ENCODE measurements around the gene NSMF. TPM values are rescaled to one million over a fixed set of nuclear protein-coding genes. Genes with fewer than 3 reads are reported as not detected.

The NSMF gene
- total RNA-seq, 1 donor = 29.6 TPM

DNA sequence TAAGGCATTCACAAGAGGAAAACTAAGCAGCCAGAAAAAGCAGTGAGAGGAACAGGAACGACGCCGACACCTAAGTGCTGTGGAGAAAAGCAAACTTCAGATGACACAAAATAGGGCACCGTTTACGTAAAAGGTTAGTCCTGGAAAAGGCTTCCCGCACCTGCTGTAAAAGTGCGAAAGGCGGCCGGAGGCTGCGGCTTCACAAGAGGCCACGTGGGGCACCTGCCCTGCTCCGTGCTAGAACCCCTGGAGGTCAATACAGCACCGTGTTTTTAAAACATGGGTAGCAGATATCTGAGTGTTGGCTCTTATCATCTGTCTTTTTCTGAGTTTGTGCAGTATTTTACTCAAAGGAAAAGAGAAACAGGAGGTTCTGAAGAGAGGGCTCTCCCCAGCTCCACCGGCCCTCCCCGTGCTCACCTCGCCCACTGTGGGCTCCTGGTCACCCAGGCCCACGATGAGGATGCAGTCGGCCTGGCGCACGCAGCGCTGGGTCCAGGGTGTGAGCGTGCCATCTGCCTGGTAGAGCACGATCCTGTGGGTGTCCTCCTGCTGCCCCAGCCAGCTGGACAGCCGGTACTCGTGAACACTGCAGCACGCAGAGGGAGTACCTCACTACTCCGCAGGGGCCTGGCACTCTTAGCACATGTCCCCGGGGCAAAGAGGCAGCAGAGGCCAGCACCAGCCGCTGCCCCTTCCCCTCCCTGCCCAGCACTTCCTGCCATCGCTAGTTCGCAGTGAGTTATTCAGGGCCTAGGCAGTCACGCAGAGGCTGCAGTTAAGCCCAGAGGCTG is 21.0 kb upstream of the NSMF start:
- H3K4me3 ChIP-seq (ENCODE audit: low read depth, low read length) = no peak overlapping the region
- TF ChIP-seq, protein P1, sequence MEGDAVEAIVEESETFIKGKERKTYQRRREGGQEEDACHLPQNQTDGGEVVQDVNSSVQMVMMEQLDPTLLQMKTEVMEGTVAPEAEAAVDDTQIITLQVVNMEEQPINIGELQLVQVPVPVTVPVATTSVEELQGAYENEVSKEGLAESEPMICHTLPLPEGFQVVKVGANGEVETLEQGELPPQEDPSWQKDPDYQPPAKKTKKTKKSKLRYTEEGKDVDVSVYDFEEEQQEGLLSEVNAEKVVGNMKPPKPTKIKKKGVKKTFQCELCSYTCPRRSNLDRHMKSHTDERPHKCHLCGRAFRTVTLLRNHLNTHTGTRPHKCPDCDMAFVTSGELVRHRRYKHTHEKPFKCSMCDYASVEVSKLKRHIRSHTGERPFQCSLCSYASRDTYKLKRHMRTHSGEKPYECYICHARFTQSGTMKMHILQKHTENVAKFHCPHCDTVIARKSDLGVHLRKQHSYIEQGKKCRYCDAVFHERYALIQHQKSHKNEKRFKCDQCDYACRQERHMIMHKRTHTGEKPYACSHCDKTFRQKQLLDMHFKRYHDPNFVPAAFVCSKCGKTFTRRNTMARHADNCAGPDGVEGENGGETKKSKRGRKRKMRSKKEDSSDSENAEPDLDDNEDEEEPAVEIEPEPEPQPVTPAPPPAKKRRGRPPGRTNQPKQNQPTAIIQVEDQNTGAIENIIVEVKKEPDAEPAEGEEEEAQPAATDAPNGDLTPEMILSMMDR (IDR thresholded peaks at IDR 0.05; ENCODE audit: insufficient read depth, low read length) = no peak
- DNase-seq (ENCODE audit: low read depth) = no peak

DNA sequence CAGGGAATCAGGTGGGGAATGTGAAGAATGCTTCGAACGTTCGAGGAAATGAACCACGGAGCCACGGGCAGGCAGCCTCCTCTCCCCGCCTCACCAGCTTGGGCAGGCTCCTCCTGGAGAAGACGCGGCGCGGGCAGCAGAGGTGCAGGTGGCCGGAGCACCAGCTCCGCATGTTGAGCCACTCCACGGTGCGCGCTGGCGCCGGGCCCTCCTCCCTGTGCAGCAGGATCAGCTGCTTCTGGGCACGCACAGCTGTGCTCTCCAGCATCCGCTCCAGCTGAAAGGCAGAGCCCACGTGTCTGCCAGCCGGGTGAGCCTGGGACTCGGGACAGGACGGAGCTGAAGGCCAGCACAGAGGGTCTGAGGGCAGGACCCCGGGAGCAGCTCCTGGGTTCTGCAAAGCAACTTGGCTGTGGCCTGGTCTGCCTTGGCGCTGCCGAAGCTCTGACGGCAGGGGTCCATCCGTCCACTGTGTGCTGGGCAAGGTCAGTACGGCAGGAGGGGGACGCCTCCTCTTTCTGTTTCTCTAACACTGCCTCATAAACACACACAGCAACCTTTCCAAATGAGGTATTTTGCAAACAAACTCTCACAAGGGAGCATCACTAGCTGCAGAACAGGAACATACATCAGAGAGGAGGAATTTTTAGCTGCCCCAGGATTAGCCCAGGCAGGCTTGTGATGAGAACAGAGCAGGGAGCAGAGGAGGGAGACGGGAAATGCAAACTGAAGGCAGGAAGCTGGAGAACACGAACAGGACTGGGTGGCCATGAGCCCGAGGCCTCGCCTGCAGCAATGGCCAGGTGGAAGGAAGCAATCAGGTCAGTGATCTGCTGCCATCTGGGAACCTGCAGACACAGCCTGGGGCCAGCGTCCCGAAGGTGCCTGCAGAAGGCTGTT is 20.1 kb upstream of the NSMF start:
- TF ChIP-seq, protein P1 (IDR thresholded peaks at IDR 0.05; ENCODE audit: insufficient read depth, low read length) = no peak
- no peak for DNase-seq (ENCODE audit: low read depth)
- H3K4me3 ChIP-seq (ENCODE audit: low read depth, low read length) = no peak overlapping the region

DNA sequence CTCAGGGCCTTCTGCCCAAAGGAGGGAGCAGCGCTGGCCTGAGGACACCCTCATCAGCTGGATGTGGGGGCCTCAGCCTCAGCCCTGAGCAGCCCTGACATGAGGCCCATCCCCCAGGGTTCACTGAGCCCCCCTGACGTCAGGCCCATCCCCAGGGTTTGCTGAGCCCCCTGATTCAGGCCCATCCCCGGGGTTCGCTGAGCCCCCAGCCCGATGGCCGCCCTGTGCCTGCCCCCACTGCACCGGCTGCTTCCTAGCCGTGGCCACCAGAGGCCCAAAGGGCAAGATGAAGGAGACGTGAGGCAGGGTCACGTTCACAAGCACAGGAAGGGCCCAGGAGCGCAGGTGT is 19.5 kb upstream of the NSMF start:
- no peak overlapping the region for H3K4me3 ChIP-seq (ENCODE audit: low read depth, low read length)
- TF ChIP-seq, protein P1 (IDR thresholded peaks at IDR 0.05; ENCODE audit: insufficient read depth, low read length) = no peak
- no peak for DNase-seq (ENCODE audit: low read depth)

DNA sequence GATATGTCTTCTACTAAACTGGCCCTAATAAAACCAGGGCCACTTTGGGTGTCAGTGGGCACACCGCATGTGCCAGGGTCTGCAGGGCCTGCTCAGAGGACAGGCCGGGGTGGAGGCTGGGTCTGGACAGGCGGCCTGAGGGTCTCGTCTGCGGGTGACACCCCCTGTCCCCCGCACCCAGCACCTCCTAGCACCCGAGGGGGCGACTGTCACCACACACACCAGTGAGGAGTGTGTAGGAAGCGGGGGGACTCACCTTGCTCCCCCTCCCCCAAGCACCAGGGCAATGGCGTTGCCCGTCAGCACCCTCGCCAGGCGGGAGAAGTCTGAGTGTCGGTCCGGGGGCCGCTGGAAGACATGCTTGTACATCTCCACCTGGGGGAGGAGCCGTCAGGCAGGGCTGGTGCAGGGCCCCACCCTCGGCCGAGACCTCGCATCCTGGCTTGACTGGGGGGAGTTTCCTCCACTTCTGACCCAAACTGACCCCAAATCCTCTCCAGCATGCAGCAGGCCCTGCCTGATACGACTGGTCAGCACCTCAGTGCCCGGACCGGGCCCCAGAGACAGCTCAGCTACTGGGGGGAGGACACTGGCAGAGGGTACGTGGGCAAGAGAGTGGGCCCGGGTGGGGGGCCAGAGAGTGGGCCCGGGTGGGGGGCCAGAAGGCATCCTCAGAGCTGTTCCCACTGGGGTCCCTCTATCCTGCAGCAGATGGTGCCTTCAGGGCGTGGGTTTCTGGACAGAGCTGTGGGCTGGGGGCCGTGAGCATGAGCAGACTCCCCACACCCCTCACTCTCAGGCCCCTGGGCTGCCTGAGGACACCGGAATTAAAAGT is 18.9 kb upstream of the NSMF start:
- TF ChIP-seq, protein P1 (IDR thresholded peaks at IDR 0.05; ENCODE audit: insufficient read depth, low read length) = no peak
- H3K4me3 ChIP-seq (ENCODE audit: low read depth, low read length) = no peak overlapping the region
- DNase-seq (ENCODE audit: low read depth) = no peak

DNA sequence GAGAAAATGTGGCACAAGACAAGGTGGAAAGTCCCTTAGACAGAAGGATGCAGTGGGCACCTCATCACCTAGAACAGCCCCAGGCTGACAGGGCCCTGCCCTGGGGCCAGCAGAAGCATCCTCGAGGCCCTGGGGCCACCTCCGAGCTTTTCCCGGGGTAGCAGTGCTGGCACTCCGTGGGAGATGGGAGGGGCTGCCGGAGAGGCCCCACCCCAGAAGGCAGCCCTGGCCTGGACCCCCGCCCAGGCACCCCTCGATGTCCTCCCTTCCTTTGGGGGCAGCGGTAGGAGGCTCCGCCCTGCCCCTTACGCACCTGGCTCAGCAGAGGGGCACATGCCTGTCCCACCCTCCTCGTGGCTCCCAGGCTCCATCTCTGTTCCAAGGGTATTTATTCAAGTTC is 17.7 kb upstream of the NSMF start:
- no peak overlapping the region for H3K4me3 ChIP-seq (ENCODE audit: low read depth, low read length)
- DNase-seq (ENCODE audit: low read depth) = no peak
- TF ChIP-seq, protein P1 (IDR thresholded peaks at IDR 0.05; ENCODE audit: insufficient read depth, low read length) = no peak

DNA sequence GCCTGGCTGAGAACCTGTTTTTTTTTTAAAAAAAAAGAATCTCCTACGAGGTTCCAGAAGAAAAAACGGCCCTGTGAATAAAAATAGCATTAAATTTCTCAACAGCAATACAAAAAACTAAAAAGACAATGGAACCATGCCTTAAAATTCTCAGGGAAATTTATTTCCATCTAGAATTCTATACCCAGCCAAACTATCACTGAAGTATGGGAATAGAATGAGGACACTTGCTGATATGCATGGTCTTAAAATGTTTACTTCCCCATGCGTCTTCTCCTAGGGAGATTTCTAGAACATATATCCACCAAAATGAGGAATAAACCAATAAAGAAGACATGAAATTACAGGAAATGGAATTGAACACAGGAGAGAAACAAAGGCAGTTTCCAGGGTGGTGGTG is 16.5 kb upstream of the NSMF start:
- H3K4me3 ChIP-seq (ENCODE audit: low read depth, low read length) = no peak overlapping the region
- TF ChIP-seq, protein P1 (IDR thresholded peaks at IDR 0.05; ENCODE audit: insufficient read depth, low read length) = no peak
- DNase-seq (ENCODE audit: low read depth) = no peak
